Peyer's patch (tissue), 4 donors: ENCODE results near the gene CTBP2.

Experiments
- CTCF ChIP-seq, 6 experiments: fragments of 450-650 bp in 4 of 6; fragments of 200-600 bp in 2 of 6; sonication (generic) in 1 of 6; IDR thresholded peaks; one replicate each; pipeline ENCODE4 v1.5.1; 2017 to 2019; ENCODE audit warnings: antibody characterized with exemption in 6 of 6, mild to moderate bottlenecking in 3 of 6, moderate library complexity in 1 of 6
- POLR2A ChIP-seq, 2 donors: fragments of 450-650 bp; IDR thresholded peaks; one replicate each; pipeline ENCODE4 v1.5.1; 2017; ENCODE audit warnings: antibody characterized with exemption in 2 of 2, mild to moderate bottlenecking in 2 of 2, moderate library complexity in 2 of 2

DNA sequence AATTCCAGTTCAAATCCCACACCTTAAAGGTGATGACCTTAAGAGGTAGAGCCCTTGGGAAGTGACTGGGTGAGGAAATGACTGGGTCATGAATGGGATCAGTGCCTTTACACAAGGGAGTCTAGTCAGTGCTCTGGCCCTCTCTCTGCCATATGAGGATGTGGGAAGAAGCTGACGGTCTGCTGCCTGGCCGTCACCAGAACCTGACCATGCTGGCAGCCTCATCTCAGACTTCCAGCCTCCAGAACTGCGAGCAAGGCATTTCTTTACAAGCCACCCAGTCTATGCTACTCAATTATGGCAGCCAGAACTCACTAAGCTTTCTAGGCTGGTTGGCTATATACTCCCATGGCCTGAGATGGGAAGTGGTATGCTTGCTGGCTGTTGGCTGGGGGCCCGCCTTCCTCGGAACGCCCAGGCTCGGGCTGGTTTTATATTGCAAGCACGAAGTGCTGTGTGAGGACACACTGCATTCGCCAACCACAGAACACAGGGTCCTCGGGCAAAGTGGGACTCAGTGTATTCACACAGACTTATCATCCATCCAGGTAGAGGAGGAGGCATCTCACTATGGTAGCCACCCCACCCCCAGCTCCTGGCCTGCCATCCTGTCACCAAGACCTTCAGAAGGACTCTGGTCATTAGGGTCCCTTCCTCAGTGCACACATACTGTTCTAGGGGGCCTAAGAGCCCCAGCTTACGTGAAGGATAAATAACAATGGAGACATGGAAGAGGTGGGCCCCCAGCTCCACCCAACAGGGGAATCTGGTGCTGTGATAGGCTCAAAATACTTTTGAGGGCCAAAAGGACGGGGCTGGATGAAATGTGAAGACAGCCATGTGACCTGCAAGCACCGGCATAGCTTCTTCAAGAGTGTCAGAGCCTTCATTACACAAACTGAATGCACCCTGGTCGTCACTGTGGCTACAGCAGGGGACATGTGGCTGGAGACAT, 169.4 kb downstream of the CTBP2 start:
- TF ChIP-seq CTCF (IDR thresholded peaks at IDR 0.05) (no peak), POLR2A (IDR thresholded peaks at IDR 0.05) (no peak)
